Transverse colon (tissue), 4 donors: ENCODE measurements around the gene EXT2. TPM values are rescaled to one million over a fixed set of nuclear protein-coding genes. Genes with fewer than 3 reads are reported as not detected.

ENCODE experiments used
- DNase-seq: peaks from one replicate; pipeline ENCODE4 v3.0.0-alpha.2; 2019
- H3K27ac ChIP-seq, 4 donors: fragments of 200-600 bp; sonication (generic); 2 replicates each; pipeline ENCODE4 v1.5.1; 2016 to 2018; ENCODE audit warnings: inconsistent platforms in 4 of 4
- H3K27me3 ChIP-seq: fragments of 200-600 bp; sonication (generic); 2 replicates; pipeline ENCODE4 v1.5.1; 2017; ENCODE audit warnings: inconsistent platforms
- H3K36me3 ChIP-seq, 4 donors: fragments of 200-600 bp; sonication (generic); 2 replicates each; pipeline ENCODE4 v1.5.1; 2017 to 2019; ENCODE audit warnings: inconsistent platforms in 4 of 4
- H3K4me1 ChIP-seq, 4 donors: fragments of 200-600 bp; sonication (generic); 2 replicates each; pipeline ENCODE4 v1.5.1; 2017 to 2020; ENCODE audit warnings: inconsistent platforms in 4 of 4
- H3K4me3 ChIP-seq, 4 donors: fragments of 200-600 bp; sonication (generic); 1 replicate in 1 of 4; 2 replicates in 3 of 4; pipeline versions ENCODE4 v1.5.1 to v1.6.1; 2017 to 2019; ENCODE audit warnings: inconsistent platforms in 4 of 4
- H3K9me3 ChIP-seq, 2 donors: fragments of 200-600 bp; sonication (generic); 2 replicates each; pipeline ENCODE4 v1.5.1; 2017 to 2019; ENCODE audit warnings: inconsistent platforms in 2 of 2
- CTCF ChIP-seq, 5 experiments: fragments of 200-600 bp in 3 of 5; fragments of 450-650 bp in 2 of 5; sonication (generic) in 3 of 5; IDR thresholded peaks; 1 replicate in 2 of 5; 2 replicates in 3 of 5; pipeline ENCODE4 v1.5.1; 2016 to 2017; ENCODE audit warnings: antibody characterized with exemption in 5 of 5, inconsistent platforms in 3 of 5, mild to moderate bottlenecking in 2 of 5, moderate library complexity in 1 of 5
- EP300 ChIP-seq: sonication (generic); formaldehyde crosslinking; IDR thresholded peaks from one replicate; pipeline ENCODE4 v1.6.1; 2017; ENCODE audit warnings: antibody characterized with exemption, low read depth
- POLR2A ChIP-seq: fragments of 450-650 bp; IDR thresholded peaks from one replicate; pipeline ENCODE4 v1.6.1; 2016; ENCODE audit warnings: antibody characterized with exemption, mild to moderate bottlenecking, moderate library complexity
- POLR2AphosphoS5 ChIP-seq, 3 donors: sonication (generic); formaldehyde crosslinking; IDR thresholded peaks; one replicate each; pipeline ENCODE4 v1.6.1; 2016; ENCODE audit warnings: antibody characterized with exemption in 3 of 3
- WGBS, 2 donors: methylation state at CpG; one replicate each; pipeline ENCODE4 v1.1.5; 2018; ENCODE audit warnings: low coverage in 1 of 2; 5-methylcytosine and 5-hydroxymethylcytosine counted together
- in situ Hi-C, 4 donors: fragments of 200-750 bp; cut with MboI; loops; one replicate each; pipeline versions ENCODE4 v1.15.0 to v1.15.1; 2017; ENCODE audit warnings: low sequenced_read_pairs in 3 of 4, low pct_ligation_motif_present in 1 of 4, low pct_unique_long_range_greater_than_20kb in 1 of 4
- intact Hi-C: fragments of 100-400 bp; cut with DNase I; formaldehyde crosslinking; loops from one replicate; pipeline ENCODE4 v1.15.1; 2023; ENCODE audit warnings: low total_unique reads
- total RNA-seq, 4 donors: library from RNA; depleted of rRNA; stranded (reverse); fragments of >200 nt; gene quantifications; one replicate each; pipeline ENCODE4 v1.1.0, GENCODE V29; 2016

EXT2 gene
- total RNA-seq, 4 donors from 2014 or later = 32.2 to 82.9 (median 59.6) TPM

GRCh38 chr11:44191322-44192016, 96.0 kb downstream of the EXT2 start:
- WGBS, 2 donors = 85 to 100% methylated on average over 2 to 4 of the region's 4 CpGs
- peaks cover 10 to 16% of the 10 kb centered on the region in 2 donors for H3K9me3 ChIP-seq
- H3K27ac ChIP-seq = no peak overlapping the region
- H3K27me3 ChIP-seq = no peaks in the 10 kb centered on the region
- DNase-seq = no peak
- in situ Hi-C loops = no loop called here
- no peak overlapping the region for H3K4me3 ChIP-seq
- TF ChIP-seq POLR2A (no peak), POLR2AphosphoS5 (IDR thresholded peaks at IDR 0.05) (no peak), EP300 (no peak), CTCF (IDR thresholded peaks at IDR 0.05) (no peak)
- H3K4me1 ChIP-seq = no peaks in the 10 kb centered on the region
- peaks cover 0 to 15% (median 2%) of the 10 kb centered on the region in 4 donors for H3K36me3 ChIP-seq
- intact Hi-C loops = no loop called here

GRCh38 chr11:44192017-44192385, 96.5 kb downstream of the EXT2 start:
- 91 to 100% methylated on average over 2 of the region's 2 CpGs for WGBS, 2 donors
- intact Hi-C loops = no loop called here
- H3K4me3 ChIP-seq = no peak overlapping the region
- peaks cover 0 to 15% (median 2%) of the 10 kb centered on the region in 4 donors for H3K36me3 ChIP-seq
- no peak for DNase-seq
- TF ChIP-seq EP300 = no peak
- TF ChIP-seq POLR2AphosphoS5 (IDR thresholded peaks at IDR 0.05) = no peak
- no peak for TF ChIP-seq CTCF (IDR thresholded peaks at IDR 0.05)
- TF ChIP-seq POLR2A = no peak
- no peak overlapping the region for H3K27ac ChIP-seq
- H3K4me1 ChIP-seq = no peaks in the 10 kb centered on the region
- H3K27me3 ChIP-seq = no peaks in the 10 kb centered on the region
- in situ Hi-C loops = no loop called here
- H3K9me3 ChIP-seq = peaks cover 10 to 16% of the 10 kb centered on the region in 2 donors

GRCh38 chr11:44192462-44193100, 97.1 kb downstream of the EXT2 start:
- H3K4me3 ChIP-seq = no peak overlapping the region
- peaks cover 0 to 14% (median 2%) of the 10 kb centered on the region in 4 donors for H3K36me3 ChIP-seq
- intact Hi-C loops = no loop called here
- peaks cover 10 to 16% of the 10 kb centered on the region in 2 donors for H3K9me3 ChIP-seq
- DNase-seq = no peak
- 67 to 81% methylated on average over 4 of the region's 4 CpGs for WGBS, 2 donors
- no peak for TF ChIP-seq CTCF (IDR thresholded peaks at IDR 0.05)
- no peak for TF ChIP-seq POLR2AphosphoS5 (IDR thresholded peaks at IDR 0.05)
- TF ChIP-seq EP300 = no peak
- TF ChIP-seq POLR2A = no peak
- no peak overlapping the region for H3K27ac ChIP-seq
- H3K27me3 ChIP-seq = no peaks in the 10 kb centered on the region
- in situ Hi-C loops = no loop called here
- no peaks in the 10 kb centered on the region for H3K4me1 ChIP-seq

- Histone ChIP-seq H3K4me1 (no peaks in the 10 kb centered on the region), H3K27ac (no peak overlapping the region), H3K36me3 (peaks cover 0 to 7% (median 0%) of the 10 kb centered on the region in 4 donors), H3K9me3 (peaks cover 6% of the 10 kb centered on the region in 2 donors), H3K27me3 (no peaks in the 10 kb centered on the region), H3K4me3 (no peak overlapping the region)
- intact Hi-C loops = no loop called here
- DNase-seq = no peak
- 92% methylated on average over 5 of the region's 5 CpGs; no CpG with 5 or more reads in 1 of the 2 donors for WGBS, 2 donors
- TF ChIP-seq CTCF (IDR thresholded peaks at IDR 0.05) (no peak), POLR2AphosphoS5 (IDR thresholded peaks at IDR 0.05) (no peak), POLR2A (no peak), EP300 (no peak)
- in situ Hi-C loops = no loop called here
Observed at GRCh38 chr11:44193856-44194255, 98.4 kb downstream of the EXT2 start.
